Dermis microvascular lymphatic vessel endothelial cell (primary cell): ENCODE results near the gene INCENP. TPM values are rescaled to one million over a fixed set of nuclear protein-coding genes. Genes with fewer than 3 reads are reported as not detected.

Experiments used
- DNase-seq, 2 donors: peaks; one replicate each; pipeline versions ENCODE4 v3.0.0 to v3.0.0-alpha.2; 2010; ENCODE audit warnings: low read depth in 2 of 2
- total RNA-seq: library from RNA; depleted of rRNA; stranded (reverse); fragments of >200 nt; gene quantifications from 2 replicates; pipeline ENCODE4 v1.2.1, GENCODE V29; 2014

The INCENP gene
- total RNA-seq, 1 donor from 2014 or later, result 25.9 TPM

DNA sequence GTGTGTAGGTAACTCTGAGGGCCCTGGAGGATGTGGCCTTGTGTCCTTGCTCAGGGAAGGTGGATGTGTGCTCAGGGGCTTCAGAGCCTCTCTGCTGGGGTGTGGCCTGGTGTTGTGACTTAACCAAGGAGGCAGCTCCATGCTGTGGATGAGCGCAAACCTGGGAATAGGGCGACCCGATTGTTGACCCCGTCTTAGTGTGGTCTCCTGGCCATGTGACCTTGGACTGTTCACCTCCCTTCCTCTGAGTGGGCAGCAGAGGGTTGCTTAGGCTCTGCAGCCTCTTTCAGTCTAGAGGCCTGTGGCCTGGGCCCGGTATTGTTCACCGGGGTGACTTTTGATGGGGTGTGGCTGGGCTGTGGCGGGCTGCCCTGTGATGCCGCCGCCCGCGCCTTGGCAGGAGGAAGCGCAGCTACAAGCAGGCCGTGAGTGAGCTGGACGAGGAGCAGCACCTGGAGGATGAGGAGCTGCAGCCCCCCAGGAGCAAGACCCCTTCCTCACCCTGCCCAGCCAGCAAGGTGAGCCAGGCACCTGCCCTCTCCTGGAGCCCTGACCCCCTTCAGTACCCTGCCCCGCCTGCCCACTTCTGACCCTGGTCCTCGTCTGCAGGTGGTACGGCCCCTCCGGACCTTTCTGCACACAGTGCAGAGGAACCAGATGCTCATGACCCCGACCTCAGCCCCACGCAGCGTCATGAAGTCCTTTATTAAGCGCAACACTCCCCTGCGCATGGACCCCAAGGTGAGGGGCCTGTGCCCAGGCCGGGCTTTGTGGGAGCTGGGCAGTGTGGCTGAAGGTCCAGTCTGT lies 16.7 kb downstream of the INCENP start:
- DNase-seq, result no peak

DNA sequence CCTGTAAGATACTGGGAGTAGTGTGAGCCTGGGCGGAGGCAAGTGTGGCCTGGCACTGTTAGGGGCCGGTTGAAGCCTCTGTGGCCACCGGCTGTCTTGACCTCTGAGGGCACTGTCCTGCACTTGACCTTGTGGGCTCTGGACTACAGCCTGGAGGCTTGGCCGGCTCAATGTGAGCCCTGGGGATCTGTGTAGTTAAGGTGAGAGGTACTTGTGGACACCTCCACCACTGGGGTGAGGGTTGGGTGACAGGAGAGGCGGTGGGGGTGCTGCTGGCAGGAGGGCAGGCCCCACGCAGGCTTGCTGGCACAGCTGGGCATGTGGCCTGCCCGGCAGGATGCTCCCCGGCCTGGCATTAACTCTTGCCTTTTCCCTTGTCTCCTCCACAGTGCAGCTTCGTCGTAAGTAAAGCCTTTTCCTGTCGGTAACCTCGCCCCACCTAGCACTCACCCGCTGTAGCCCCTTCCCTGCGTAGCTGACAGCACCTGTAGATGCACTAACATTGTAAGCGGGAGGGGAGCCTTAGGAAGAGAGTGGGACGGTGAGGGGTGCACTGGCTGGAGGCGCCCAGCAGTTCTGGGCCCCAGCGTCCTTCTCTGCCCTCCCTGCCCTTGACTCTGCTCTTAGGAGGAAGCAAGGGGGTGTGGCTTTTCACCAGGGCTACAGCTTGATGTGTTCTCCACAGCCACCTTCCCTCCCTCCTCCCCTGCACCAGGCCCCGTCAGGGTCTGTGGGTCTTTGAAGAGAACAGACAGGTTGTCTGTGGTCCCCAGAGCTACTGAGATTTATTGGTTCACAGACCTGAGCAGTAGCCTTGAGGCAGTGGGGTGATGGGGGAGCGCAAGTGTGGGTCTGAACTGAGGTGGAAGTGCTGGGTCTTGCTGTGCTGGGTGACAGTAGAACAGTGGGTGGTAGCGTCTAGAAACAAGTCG lies 17.6 kb downstream of the INCENP start:
- no peak for DNase-seq

DNA sequence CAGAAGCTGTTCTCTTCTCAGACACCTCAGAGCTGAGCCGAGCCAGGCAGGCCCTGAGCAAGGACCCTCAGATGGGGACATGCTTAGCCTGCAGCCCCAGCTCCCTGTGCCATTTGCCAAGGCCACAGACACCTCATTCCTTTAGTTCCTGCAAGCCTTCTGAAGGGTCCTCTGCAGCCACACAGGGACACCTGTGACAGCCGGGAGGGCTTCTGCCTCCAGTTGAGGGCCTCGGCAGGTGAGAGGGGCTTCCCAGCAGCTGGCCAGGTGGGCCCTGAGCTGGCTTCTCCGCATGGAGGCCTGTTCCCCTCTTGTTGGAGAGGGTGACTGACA lies 18.2 kb downstream of the INCENP start:
- DNase-seq, result no peak

DNA sequence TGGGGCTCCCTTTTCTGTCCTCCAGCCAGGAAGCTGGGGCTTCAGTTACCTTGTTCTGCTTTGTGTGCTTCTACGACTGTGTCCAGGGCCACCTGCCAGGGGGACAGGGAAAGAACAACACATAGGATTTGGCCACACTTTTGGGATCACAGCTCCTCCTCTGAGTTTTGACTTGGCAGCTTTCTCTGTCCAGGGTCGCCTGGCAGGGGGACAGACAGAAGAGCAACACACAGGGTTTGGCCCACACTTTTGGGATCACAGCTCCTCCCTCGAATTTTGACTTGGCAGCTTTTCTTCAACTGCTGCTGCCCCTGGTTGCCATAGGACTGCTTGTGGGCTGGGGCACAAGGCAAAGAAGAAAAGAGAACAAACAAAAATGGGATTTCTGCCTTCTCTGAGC lies 19.1 kb downstream of the INCENP start:
- DNase-seq, result no peak

DNA sequence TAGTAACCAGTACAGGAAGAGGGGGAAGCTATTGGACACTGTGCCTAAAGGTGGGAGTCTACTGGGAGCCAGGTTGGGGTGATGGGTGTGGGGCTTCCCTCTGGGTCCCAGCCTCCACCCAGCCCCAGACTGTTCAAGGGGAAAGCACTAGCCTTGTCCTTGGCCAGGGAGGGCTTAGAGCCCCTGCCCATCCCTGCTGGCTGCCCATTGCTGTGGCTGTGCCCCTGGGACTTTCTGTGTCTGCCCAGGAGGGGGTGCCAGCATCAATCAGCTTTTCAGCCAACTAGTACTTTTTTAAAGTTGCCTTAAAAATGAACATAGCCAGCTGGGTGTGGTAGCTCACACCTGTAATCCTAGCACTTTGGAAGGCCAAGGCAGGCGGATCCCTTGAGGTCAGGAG lies 19.9 kb downstream of the INCENP start:
- DNase-seq, result peak in 1 of 2 donors; percentile 27

DNA sequence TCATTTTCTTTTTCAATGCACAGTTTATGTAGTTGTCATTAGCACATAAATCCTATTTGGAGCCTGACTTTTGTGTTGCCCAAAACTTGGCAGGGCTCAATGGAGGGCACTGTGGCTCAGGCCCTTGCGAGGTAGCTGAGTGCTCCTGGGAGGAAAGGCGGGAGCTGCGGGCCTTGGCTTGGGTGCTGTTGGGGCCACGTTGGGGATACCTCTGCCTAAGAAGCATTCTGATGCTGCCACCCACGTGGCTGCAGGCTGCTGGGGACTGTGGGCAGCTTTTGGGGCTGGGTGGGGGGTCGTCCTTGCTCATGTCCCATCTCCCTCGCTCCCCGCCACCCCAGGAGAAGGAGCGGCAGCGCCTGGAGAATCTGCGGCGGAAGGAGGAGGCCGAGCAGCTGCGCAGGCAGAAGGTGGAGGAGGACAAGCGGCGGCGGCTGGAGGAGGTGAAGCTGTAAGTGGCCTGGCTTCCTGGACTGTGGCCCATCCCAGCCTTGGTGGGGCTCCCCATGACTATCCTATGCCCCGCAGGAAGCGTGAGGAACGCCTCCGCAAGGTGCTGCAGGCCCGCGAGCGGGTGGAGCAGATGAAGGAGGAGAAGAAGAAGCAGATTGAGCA lies 20.9 kb downstream of the INCENP start:
- no peak for DNase-seq

DNA sequence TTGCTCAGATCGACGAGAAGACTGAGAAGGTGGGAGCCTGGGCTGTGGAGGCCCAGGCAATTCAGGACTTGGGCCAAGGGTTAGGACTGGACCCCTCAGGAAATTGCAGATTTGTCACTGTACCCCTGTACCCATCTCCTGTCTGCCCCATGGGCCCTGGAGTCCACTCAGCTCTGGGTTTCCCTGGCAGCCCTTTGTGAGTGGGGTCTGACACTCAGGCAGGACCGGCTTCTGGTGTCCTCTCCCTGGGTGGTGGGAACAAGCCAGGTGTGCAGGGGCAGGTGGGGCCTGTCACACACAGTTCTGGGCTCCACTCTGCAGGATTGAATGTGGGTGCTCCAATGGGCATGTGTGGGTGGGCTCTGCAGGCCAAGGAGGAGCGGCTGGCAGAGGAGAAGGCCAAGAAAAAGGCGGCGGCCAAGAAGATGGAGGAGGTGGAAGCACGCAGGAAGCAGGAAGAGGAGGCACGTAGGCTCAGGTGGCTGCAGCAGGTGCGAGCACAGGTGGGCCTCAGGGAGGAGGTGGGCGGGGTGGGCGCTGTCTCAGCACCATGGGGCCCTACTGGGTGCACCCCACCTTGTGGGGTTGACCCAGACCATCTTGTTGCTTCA lies 21.6 kb downstream of the INCENP start:
- no peak for DNase-seq

DNA sequence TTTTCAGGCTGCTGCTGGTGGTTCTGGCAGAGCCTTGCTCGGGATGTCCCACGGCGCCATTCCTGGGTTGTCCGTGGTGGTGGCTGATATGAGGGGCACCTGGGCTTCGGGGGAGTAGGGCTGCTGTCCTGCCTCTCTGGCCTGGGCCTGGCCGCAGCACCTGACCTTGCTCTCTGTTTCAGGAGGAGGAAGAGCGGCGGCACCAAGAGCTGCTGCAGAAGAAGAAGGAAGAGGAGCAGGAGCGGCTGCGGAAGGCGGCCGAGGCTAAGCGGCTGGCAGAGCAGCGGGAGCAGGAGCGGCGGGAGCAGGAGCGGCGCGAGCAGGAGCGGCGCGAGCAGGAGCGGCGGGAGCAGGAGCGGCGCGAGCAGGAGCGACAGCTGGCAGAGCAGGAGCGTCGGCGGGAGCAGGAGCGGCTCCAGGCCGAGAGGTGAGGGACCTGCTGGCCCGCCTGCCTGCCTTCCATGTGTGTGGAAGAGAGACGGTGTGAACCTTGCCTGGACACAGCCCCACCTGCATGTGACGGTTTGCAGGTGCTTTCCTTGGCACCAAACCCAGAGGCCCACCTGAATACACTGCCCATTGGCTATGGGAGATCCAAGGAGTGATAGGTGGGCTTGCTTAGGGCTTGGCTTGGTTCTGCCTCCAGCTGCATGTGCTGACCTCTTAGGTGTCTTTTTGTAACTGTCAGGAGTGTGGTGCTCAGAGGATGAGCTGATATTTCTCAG lies 22.8 kb downstream of the INCENP start:
- DNase-seq, result no peak

DNA sequence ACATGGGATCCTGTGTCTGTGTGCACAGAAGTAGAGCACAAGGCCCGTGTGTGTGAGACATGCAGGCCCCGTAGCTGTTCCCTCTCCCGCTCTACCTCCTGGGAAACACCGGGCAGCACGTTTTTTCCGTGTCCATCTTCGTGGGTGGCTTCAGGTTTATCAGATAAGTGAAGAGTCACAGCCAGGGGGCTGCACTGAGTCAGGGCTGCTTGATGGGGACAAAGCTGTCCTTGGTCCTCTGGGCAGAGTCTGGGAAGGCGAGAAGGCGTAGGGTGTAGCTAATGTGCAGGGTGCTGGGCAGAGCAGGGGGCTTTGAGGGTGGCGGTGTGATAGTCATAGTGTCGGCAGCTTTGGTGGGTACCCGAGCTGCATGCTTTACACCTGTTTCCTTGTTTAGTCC lies 23.7 kb downstream of the INCENP start:
- no peak for DNase-seq

DNA sequence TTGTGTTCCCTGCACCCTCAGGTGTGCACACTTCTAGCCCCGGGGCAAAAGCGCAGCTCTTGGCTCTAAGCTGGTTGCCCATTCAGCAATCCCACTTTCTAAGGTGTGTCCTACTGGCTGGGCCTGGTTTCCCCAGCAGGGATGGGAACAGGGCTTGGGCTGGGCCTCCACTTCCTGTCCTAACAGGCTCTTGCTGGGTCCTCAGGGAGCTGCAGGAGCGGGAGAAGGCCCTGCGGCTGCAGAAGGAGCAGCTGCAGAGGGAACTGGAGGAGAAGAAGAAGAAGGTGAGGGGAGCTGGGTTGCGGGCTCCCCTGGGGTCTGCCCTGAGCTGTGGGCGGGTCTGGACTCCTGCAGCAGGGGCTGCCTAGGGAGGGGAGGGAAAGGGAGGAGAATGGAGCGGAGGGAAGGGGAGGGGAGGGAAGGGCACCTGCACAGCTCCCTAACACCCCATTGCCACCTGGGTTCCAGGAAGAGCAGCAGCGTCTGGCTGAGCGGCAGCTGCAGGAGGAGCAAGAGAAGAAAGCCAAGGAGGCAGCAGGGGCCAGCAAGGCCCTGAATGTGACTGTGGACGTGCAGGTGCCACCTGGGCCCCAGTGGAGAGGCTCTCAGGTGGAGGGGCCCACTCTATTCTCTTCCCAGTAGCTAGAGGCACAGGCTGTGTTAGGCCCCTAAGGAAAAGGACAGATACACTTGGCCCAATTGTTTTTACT lies 24.6 kb downstream of the INCENP start:
- no peak for DNase-seq

DNA sequence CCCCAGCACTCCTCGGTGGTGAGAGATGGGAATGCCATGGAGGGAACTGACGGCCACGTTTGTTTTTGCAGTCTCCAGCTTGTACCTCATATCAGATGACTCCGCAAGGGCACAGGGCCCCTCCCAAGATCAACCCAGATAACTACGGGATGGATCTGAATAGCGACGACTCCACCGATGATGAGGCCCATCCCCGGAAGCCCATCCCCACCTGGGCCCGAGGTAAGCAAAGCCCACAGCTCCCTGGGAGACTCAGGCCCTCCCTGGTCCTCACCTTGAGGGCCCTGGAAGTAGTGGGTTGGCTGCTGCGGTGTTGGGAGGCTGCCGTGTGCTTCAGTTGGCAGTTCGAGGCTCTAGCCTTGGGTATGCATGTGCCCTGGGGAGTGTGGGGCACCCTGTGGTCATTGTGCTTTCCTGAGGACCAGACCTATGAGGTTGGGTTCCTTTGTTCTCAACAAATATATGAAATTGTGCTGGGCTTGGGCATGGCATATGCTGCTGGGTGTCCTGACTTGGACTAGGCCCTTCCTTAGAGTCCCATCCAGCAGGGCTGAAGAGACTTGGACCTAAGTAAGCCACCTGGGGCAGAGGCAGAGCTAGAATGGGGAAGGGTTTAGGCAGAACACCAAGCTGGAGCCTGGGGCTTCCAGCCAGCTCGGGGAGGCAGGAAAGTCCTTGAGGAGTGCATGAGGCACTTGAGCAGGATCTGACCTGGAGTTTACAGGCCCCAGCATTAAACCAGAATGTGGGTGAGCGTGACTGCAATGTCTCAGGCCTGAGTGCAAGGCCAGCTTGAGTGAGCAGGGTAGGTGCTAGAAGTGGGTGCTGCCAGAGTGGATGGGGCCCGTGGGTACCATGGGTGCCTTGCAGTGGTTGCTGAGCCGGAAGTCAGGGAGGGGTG lies 26.4 kb downstream of the INCENP start:
- no peak for DNase-seq

DNA sequence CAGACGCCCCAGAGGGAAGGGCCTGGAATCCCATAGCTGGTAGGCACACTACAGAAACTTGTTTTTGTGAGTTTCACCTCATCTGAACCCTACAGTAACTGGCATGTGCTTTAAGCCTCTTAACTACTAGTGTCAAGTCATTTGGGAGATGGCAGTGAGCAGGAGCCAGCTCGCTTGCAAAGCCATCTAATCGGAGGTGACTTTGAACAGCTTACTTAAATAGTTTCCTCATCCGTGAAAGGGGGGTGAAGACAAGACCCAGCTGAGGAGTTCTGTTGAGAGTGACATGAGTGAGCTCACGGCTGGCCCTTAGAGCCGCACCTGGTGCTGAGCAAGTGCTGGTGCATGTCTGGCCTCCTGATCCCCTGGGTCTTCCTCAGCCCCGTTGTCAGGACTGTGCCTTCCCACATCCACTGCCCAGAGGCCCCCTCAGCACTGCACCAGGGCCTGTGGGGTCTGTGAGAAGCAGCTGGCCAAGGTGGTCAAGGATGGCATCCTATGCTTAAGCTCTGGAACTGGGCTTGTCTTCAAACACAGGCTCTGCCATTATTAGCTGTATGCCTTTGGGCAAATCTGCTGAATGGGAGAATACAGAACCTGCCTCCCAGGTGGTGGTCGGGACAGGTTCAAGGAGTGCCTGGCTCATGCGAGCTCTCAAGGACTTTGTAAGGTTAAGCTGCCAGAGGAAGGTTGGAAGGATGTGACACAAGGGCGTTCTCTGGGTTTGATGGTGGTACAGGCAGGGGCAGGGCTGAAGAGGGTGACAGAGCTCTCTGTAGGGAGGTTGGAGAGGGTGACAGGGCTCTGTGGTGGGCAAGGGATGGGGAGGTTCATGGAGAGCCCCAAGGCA lies 27.3 kb downstream of the INCENP start:
- no peak for DNase-seq

DNA sequence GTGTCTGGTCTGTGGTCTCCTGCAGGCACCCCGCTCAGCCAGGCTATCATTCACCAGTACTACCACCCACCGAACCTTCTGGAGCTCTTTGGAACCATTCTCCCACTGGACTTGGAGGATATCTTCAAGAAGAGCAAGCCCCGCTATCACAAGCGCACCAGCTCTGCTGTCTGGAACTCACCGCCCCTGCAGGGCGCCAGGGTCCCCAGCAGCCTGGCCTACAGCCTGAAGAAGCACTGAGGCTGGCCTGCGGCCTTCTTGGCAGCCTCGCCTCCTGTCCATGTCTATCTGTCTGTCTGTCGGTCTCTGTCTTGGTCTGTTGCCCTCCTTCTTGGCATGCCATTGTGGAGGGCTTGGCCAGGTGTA lies 27.9 kb downstream of the INCENP start:
- DNase-seq, result no peak

DNA sequence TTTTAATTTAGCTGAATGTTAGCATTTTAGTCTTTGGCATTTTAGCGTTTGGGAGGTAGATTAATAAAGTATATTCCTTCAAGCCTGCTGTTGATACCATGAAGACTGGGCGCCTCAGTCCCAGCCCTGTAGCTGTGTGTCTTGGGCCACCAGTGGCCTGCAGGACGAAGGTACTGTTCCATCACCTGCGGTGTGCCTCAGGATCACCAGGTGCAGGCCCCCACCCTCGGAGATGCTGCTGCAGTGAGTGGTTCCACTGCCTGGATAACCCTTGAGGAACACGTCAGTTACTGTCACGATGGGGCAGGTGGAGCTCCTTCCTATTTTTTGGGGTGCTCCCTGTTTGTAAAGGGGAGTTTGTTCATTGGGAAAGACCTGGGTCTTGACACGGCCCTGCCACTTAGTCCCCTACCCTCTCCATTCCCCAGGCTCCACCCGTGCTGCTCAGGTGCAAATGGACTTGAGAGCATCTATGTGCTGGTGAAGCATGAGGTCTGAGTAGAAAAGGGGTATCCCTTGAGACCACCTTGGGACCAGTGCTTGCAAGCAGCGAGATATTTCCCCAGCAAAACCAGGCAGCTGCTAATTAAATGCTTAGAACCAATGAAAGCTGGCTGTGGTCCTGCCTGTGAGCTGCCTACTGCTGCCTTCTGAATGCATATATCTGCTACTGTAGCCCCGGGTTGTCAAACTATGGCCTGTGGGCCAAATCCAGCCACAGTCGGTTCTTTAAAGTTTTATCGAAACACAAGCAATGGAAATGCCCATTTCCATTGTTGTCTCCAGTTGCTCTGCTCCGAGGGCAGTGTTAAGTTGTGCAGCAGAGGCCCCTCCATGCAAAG lies 28.7 kb downstream of the INCENP start:
- DNase-seq, result peak in 1 of 2 donors; percentile 23

DNA sequence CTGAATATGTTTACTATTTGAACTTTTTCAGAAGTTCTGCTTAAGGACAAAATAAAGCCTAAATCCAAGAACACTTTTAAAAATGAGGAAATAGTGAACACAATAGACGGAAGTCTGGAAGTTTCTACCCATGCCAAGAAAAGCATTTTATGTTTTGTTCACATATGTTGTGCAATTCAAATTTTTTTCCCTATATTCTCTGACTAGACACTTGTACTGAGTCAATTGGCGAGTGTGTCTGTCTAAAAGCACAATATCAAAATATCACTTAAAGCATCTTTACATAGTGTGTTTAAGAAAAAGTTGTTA lies 29.2 kb downstream of the INCENP start:
- peak; percentile 42 to 89 for DNase-seq

DNA sequence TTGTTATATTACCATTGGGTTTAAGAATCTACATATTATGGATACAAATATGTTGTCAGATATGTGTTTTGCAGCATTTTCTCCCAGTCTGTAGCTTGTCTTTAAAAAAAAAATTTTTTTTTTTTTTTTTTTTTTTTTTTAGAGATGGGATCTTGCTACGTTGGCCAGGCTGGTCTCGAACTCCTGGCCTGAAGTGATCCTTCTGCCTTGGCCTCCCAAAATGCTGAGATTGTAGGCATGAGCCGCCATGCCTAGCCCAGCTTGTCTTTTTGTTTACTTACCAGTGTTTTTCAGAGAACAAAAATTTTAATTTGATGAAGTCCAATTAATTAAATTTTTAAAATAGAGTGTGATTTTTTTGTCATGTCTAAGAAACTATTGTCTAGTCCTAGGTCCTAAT lies 29.8 kb downstream of the INCENP start:
- DNase-seq, result no peak

DNA sequence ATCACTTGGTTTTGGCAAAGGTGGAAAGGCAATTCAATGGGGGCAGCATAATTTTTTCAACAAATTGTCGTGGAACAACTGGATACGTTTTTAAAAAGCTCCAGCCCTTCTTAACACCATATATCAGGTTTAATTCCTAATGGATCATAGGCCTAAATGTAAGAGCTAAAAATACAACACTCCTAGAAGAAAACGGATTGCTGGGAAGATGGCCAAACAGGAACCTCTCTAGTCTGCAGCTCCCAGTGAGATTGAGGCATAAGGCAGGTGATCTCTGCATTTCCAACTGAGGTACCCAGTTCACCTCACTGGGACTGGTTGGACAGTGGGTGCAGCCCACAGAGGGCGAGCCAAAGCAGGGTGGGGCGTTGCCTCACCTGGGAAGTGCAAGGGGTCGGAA lies 33.8 kb downstream of the INCENP start:
- peak in 1 of 2 donors; percentile 22 for DNase-seq

DNA sequence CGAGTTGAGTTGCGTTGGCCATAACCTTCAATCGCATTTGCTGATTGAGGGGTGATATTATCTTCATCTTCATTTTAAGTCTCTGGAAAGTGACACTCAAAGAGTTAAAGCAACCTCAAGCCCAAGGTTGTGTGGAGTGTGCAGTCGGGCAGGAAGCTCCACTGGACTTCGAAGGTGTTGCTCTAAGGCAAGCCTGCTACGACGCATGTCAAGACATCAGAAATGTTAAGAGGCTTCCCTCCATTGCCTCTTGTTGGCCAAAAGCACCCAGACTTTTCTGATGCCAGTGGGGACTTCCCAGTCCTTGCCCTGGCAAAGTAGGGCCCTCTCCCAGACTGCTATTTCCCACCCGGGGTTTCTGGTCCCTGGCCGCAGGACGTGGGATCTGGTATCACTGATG lies 42.6 kb downstream of the INCENP start:
- no peak for DNase-seq
